BE2C (cell line): ENCODE measurements around the gene FARP1.
A peak's percentile ranks its signal among the peaks of the same experiment; 100 is the strongest.

ENCODE experiments used
- DNase-seq: peaks from one replicate; pipeline ENCODE4 v3.0.0-alpha.2; 2020
- H3K27me3 ChIP-seq: fragments of 250-450 bp; sonication (Bioruptor Pico); 2 replicates; pipeline ENCODE4 v1.5.1; 2020; ENCODE audit warnings: mild to moderate bottlenecking
- H3K36me3 ChIP-seq: fragments of 250-450 bp; sonication (Bioruptor Pico); 2 replicates; pipeline ENCODE4 v1.5.1; 2020; ENCODE audit warnings: mild to moderate bottlenecking
- H3K4me1 ChIP-seq: fragments of 250-450 bp; sonication (Bioruptor Pico); 2 replicates; pipeline ENCODE4 v1.5.1; 2020
- H3K4me3 ChIP-seq: 2 replicates; pipeline ENCODE4 v1.5.1; 2011; ENCODE audit warnings: low read depth, low read length
- H3K9me3 ChIP-seq: fragments of 250-450 bp; sonication (Bioruptor Pico); 2 replicates; pipeline ENCODE4 v1.5.1; 2020
- CTCF ChIP-seq: IDR thresholded peaks from 2 replicates; pipeline ENCODE4 v1.5.1; 2012; ENCODE audit warnings: mild to moderate bottlenecking, low read depth, low read length

The FARP1 gene

GRCh38 chr13:98349731-98350305 lies 206.9 kb downstream of the FARP1 start:
- no peak overlapping the region for H3K4me3 ChIP-seq
- peak; percentile 66 for DNase-seq
- H3K27me3 ChIP-seq = no peaks in the 10 kb centered on the region
- no peaks in the 10 kb centered on the region for H3K9me3 ChIP-seq
- peaks cover 3% of the 10 kb centered on the region; the same call in 1 of the 2 replicates for H3K4me1 ChIP-seq
- no peaks in the 10 kb centered on the region for H3K36me3 ChIP-seq
- peak; percentile 58 for TF ChIP-seq CTCF

- H3K4me3 ChIP-seq = no peak overlapping the region
- no peaks in the 10 kb centered on the region for H3K9me3 ChIP-seq
- H3K4me1 ChIP-seq = peaks cover 3% of the 10 kb centered on the region; the same call in 1 of the 2 replicates
- H3K27me3 ChIP-seq = no peaks in the 10 kb centered on the region
- DNase-seq = no peak
- no peaks in the 10 kb centered on the region for H3K36me3 ChIP-seq
- TF ChIP-seq CTCF = no peak
Observed at GRCh38 chr13:98350746-98351330, 207.9 kb downstream of the FARP1 start.

- Histone ChIP-seq H3K27me3 (no peaks in the 10 kb centered on the region), H3K9me3 (no peaks in the 10 kb centered on the region), H3K4me1 (peaks cover 3% of the 10 kb centered on the region; the same call in 1 of the 2 replicates), H3K36me3 (no peaks in the 10 kb centered on the region), H3K4me3 (no peak overlapping the region)
- TF ChIP-seq CTCF = no peak
- DNase-seq = no peak
Observed at GRCh38 chr13:98351636-98352035, 208.7 kb downstream of the FARP1 start.

- no peaks in the 10 kb centered on the region for H3K36me3 ChIP-seq
Observed at GRCh38 chr13:98352226-98352625, 209.3 kb downstream of the FARP1 start.

GRCh38 chr13:98353750-98354149 lies 210.9 kb downstream of the FARP1 start:
- Histone ChIP-seq H3K4me3 (no peak overlapping the region), H3K9me3 (no peaks in the 10 kb centered on the region), H3K4me1 (peaks cover 3% of the 10 kb centered on the region; the same call in 1 of the 2 replicates), H3K27me3 (no peaks in the 10 kb centered on the region), H3K36me3 (no peaks in the 10 kb centered on the region)
- TF ChIP-seq CTCF = no peak
- DNase-seq = no peak

More at GRCh38 chr13:98352226-98352625, 209.3 kb downstream of the FARP1 start:
- TF ChIP-seq CTCF = no peak
- Histone ChIP-seq H3K9me3 (no peaks in the 10 kb centered on the region), H3K27me3 (no peaks in the 10 kb centered on the region), H3K4me1 (peaks cover 3% of the 10 kb centered on the region; the same call in 1 of the 2 replicates), H3K4me3 (no peak overlapping the region)
- DNase-seq = no peak

GRCh38 chr13:98358937-98359336 lies 216.0 kb downstream of the FARP1 start:
- H3K36me3 ChIP-seq = no peaks in the 10 kb centered on the region
- H3K27me3 ChIP-seq = no peaks in the 10 kb centered on the region
- no peak overlapping the region for H3K4me3 ChIP-seq
- TF ChIP-seq CTCF = no peak
- H3K4me1 ChIP-seq = peaks cover 16% of the 10 kb centered on the region
- no peak for DNase-seq
- H3K9me3 ChIP-seq = no peaks in the 10 kb centered on the region
